ENCODE data around the gene RNF157.

Gene RNF157

DNA sequence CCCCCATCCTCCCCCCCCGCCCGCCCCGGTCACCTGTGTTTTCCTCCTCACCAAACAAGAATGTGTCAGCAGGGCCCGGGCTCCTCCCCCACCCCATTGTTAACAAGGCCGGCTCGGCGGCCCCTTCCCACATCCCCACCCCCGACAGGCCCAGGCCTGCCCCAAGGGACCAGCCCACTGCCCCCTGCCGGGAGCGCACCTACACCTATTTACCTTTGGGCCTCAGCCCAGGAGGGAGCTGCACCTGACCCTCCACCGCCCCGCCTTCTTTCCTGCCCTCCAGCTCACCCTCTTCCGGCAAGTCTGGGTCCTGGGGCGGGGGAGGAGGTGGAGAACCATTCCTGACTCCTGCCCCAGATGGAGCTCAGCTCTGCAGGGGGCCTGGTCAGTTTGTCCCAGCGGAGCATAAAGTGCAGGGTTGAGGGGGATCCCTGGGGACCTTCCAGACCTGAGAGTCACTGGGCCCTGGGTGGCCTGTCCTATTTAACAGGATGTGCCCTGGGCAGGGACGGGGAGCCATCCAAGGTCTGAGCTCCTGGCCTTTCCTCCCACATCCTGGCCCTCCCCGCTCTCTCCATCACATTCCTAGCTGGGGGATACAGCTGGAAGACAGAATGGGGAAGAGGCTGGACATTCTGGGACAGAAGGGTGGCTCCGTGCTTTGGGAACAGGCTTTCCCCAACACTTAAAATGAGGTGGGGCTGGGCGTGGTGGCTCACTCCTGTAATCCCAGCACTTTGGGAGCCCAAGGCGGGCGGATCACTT is 107.5 kb downstream of the RNF157 start:
- no peak overlapping the region for H3K4me3 ChIP-seq (ENCODE audit: control insufficient read depth, low read depth, low read length)
- DNase-seq (ENCODE audit: low read depth) = no peak

DNA sequence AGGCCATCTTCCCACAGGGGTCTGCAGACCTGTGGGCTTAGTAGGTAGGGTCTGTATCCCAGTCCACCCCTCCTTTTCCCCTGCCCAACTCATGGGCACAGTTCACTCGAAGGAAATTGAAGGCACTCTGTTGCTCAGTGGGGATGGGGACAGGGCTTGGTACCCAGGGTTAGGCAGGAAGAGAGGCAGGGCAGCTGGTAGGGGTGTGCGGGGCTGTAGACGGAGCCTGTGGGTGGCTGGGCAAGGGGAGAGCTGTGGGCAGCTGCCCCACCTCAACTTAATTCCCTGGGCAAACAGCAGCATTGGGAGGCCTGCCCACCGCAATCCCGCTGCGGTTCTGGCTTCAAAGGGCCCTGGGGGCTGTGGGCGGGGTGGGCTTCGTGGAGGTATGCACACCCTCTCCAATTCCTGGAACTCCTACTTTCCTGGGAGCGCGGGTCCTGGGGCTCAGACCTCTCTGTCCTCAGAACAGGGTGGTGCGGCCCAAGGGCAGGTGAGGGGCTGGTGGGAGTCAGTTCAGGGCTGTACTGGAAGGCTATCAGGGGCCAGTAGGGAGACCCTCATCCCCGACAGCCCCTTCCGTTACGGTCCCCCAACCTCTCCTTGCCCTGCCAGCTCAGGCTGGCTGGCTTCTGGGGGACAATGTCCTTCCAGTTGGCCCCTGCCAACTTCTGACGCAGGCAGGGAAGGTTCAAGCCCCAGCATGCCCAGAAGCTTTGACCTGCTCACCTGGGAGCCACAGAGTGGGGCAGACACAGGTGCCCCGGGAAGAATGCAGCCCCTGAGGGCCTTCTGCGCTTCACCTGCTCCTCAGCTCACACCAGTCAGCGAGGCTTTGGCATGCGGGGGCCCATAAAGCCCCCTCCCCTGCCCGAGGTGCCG is 108.4 kb downstream of the RNF157 start:
- no peak for DNase-seq (ENCODE audit: low read depth)
- H3K4me3 ChIP-seq (ENCODE audit: control insufficient read depth, low read depth, low read length) = no peak overlapping the region
- TF ChIP-seq, protein P1, sequence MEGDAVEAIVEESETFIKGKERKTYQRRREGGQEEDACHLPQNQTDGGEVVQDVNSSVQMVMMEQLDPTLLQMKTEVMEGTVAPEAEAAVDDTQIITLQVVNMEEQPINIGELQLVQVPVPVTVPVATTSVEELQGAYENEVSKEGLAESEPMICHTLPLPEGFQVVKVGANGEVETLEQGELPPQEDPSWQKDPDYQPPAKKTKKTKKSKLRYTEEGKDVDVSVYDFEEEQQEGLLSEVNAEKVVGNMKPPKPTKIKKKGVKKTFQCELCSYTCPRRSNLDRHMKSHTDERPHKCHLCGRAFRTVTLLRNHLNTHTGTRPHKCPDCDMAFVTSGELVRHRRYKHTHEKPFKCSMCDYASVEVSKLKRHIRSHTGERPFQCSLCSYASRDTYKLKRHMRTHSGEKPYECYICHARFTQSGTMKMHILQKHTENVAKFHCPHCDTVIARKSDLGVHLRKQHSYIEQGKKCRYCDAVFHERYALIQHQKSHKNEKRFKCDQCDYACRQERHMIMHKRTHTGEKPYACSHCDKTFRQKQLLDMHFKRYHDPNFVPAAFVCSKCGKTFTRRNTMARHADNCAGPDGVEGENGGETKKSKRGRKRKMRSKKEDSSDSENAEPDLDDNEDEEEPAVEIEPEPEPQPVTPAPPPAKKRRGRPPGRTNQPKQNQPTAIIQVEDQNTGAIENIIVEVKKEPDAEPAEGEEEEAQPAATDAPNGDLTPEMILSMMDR (IDR thresholded peaks at IDR 0.05; ENCODE audit: control insufficient read depth, insufficient read depth, low read depth, low read length, missing control alignments) = no peak

More for the DNA sequence above, 107.5 kb downstream of the RNF157 start:
- TF ChIP-seq, protein P1 (IDR thresholded peaks at IDR 0.05; ENCODE audit: control insufficient read depth, insufficient read depth, low read depth, low read length, missing control alignments) = no peak

DNA sequence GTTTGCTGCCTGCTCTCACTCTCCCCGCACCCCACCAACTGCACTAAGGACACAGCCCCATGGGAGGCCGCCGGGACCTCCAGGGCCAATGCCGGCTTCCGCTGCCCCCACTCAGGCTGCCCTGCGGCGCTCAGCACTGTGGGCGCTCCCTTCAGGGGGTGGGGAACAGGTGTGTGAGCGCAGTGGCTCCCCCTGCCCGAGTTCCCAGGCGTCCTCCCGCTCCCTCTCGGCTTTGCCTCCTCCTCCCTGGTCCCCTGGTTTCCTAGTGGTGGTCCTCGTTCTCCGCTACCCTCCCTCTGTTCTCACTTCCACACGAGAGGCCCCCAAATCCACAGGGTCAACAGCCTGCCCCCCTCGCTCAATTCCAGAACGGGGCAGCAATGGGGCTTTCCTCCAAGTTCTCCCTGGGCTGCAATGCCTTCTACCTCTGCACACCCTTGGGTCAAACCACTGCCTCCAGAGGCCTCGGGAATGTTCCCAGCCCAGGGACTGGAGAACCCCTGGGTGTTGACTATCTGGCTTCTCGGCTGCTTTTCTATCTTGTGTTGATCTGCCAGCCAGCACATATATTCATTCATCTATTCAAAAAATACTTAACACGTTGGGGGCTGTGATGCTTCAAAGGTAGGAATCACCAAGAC is 109.1 kb downstream of the RNF157 start:
- TF ChIP-seq, protein P1 (IDR thresholded peaks at IDR 0.05; ENCODE audit: control insufficient read depth, insufficient read depth, low read depth, low read length, missing control alignments) = no peak
- no peak for DNase-seq (ENCODE audit: low read depth)
- no peak overlapping the region for H3K4me3 ChIP-seq (ENCODE audit: control insufficient read depth, low read depth, low read length)

DNA sequence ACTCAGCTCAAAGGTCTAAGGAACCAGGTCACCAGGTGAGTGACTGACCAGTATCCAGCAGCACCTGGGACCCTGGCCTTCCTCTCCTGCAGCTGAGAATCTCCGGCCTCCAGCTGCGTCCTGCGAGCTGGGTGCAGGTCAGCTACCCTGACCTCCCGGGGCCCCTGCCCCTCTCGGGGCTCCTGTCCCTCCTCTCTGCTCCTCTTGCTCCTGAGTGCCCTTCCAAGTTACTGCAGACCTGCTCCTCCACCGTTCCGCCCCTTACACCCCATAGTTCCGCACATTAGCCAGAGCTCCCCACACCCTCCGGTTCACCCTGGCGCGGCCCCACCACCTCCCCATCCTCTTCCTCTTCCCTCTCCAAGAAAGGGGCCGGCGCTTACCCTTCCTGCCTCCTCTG is 109.8 kb downstream of the RNF157 start:
- TF ChIP-seq, protein P1 (IDR thresholded peaks at IDR 0.05; ENCODE audit: control insufficient read depth, insufficient read depth, low read depth, low read length, missing control alignments) = no peak
- no peak overlapping the region for H3K4me3 ChIP-seq (ENCODE audit: control insufficient read depth, low read depth, low read length)
- DNase-seq (ENCODE audit: low read depth) = no peak

DNA sequence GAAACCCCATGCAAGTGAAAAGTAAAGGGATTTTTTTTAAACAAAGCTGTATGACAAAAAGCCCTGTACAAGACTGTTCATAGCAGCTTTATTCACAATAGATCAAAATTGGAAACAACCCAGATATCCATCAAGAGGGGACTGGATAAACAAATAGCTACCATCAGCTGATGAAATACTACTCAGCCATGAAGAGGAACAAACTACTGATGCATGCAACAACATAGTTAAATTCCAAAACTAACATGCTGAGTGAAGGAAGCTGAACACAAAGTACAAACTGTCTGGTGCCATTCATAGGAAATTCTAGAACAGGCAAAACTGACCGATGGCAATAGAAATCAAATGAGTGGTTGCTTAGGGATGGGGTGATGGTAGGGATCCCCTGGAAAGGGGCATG is 114.4 kb downstream of the RNF157 start:
- DNase-seq (ENCODE audit: low read depth) = no peak
- no peak overlapping the region for H3K4me3 ChIP-seq (ENCODE audit: control insufficient read depth, low read depth, low read length)
- TF ChIP-seq, protein P1 (IDR thresholded peaks at IDR 0.05; ENCODE audit: control insufficient read depth, insufficient read depth, low read depth, low read length, missing control alignments) = no peak

DNA sequence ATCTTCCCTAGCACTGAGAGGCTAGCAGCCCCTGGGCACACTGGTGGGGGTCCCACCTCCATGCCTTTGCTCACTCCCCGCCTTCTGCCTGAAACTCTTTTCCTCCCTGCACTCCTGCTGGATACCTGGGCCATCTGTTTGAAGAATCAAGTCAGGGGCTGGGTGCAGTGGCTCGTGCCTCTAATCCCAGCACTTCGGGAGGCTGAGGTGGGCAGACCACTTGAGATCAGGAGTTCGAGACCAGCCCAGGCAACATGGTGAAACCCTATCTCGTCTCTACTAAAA is 115.0 kb downstream of the RNF157 start:
- TF ChIP-seq, protein P1 (IDR thresholded peaks at IDR 0.05; ENCODE audit: control insufficient read depth, insufficient read depth, low read depth, low read length, missing control alignments) = no peak

More for the DNA sequence above, 115.0 kb downstream of the RNF157 start:
- DNase-seq (ENCODE audit: low read depth) = no peak
- H3K4me3 ChIP-seq (ENCODE audit: control insufficient read depth, low read depth, low read length) = no peak overlapping the region
